Activated T-helper 17 cell treated with anti-CD3 and anti-CD28 coated beads, Interleukin-2, amount 50 U/mL, for 72 hours (primary cell): ENCODE measurements around the gene CT45A3. TPM values are rescaled to one million over a fixed set of nuclear protein-coding genes. Genes with fewer than 3 reads are reported as not detected.
"Not testable (repeated sequence)": the region's sequence is repeated elsewhere in the genome, so short reads cannot be mapped to it uniquely, and the experiment has no call there.

Experiments
- ATAC-seq: fragments of 150-1000 bp; cut with Tn5 transposase; replicated peaks from 2 replicates; pipeline ENCODE4 v1.10.0; 2021; ENCODE audit warnings: mild to moderate bottlenecking, moderate library complexity
- H3K27ac Mint-ChIP-seq: one replicate; pipeline ENCODE4 v1.8.0; 2022; ENCODE audit warnings: mixed read lengths
- H3K27me3 Mint-ChIP-seq: one replicate; pipeline ENCODE4 v1.8.0; 2022; ENCODE audit warnings: mixed read lengths
- H3K36me3 Mint-ChIP-seq: one replicate; pipeline ENCODE4 v1.8.0; 2022; ENCODE audit warnings: low read depth, mild to moderate bottlenecking, mixed read lengths
- H3K4me1 Mint-ChIP-seq: one replicate; pipeline ENCODE4 v1.8.0; 2022; ENCODE audit warnings: mixed read lengths
- H3K4me3 Mint-ChIP-seq: one replicate; pipeline ENCODE4 v1.8.0; 2022; ENCODE audit warnings: mild to moderate bottlenecking, mixed read lengths
- H3K9me3 Mint-ChIP-seq: one replicate; pipeline ENCODE4 v1.8.0; 2022; ENCODE audit warnings: mixed read lengths
- total RNA-seq, 2 donors: library from RNA; stranded (reverse); gene quantifications; one replicate each; pipeline ENCODE4 v1.2.3, GENCODE V29; 2022

CT45A3 gene, protein sequence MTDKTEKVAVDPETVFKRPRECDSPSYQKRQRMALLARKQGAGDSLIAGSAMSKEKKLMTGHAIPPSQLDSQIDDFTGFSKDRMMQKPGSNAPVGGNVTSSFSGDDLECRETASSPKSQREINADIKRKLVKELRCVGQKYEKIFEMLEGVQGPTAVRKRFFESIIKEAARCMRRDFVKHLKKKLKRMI
- not detected for total RNA-seq

DNA sequence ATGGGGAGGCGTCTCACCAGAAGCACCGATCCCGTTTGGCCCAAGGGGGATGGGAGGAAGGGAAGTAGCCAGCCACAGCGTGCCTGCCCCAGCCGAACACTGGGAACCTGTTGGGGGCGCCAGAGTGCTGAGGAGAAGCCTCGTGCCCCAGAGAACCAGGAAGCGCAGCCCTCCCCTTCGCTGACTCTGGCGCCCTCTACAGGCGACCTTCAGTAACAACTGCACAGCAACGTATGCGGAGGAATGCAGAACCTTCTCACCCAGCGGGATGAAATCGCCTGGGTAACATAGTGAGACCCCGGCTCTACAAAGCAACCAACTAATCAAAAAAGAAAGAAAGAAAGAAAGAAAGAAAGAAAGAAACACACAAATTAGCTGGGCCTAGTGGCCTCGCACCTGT lies at the start of gene CT45A3:
CT45A3 (minus strand) TSS at position 101 of the 400 bp plus-strand sequence. CDS start 3,747 bp downstream, outside the sequence.
- H3K27ac Mint-ChIP-seq, ATAC-seq, H3K4me1 Mint-ChIP-seq, H3K36me3 Mint-ChIP-seq, H3K9me3 Mint-ChIP-seq, H3K27me3 Mint-ChIP-seq, H3K4me3 Mint-ChIP-seq: not testable (repeated sequence)

DNA sequence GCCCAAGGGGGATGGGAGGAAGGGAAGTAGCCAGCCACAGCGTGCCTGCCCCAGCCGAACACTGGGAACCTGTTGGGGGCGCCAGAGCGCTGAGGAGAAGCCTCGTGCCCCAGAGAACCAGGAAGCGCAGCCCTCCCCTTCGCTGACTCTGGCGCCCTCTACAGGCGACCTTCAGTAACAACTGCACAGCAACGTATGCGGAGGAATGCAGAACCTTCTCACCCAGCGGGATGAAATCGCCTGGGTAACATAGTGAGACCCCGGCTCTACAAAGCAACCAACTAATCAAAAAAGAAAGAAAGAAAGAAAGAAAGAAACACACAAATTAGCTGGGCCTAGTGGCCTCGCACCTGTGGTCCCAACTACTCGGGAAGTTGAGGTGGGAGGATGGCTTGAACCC lies 34.7 kb upstream of the CT45A3 start, which contains the start of gene CT45A6:
CT45A6 (minus strand) TSS at position 101 of the 400 bp plus-strand sequence. CDS start 3,794 bp downstream, outside the sequence.
- not testable (repeated sequence) for ATAC-seq, H3K36me3 Mint-ChIP-seq, H3K27ac Mint-ChIP-seq, H3K9me3 Mint-ChIP-seq, H3K27me3 Mint-ChIP-seq, H3K4me1 Mint-ChIP-seq, H3K4me3 Mint-ChIP-seq

DNA sequence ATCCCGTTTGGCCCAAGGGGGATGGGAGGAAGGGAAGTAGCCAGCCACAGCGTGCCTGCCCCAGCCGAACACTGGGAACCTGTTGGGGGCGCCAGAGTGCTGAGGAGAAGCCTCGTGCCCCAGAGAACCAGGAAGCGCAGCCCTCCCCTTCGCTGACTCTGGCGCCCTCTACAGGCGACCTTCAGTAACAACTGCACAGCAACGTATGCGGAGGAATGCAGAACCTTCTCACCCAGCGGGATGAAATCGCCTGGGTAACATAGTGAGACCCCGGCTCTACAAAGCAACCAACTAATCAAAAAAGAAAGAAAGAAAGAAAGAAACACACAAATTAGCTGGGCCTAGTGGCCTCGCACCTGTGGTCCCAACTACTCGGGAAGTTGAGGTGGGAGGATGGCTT lies 17.4 kb upstream of the CT45A3 start, which contains the start of gene CT45A5:
CT45A5 (minus strand) TSS at position 101 of the 400 bp plus-strand sequence. CDS start 3,774 bp downstream, outside the sequence.
- not testable (repeated sequence) for H3K4me1 Mint-ChIP-seq, H3K4me3 Mint-ChIP-seq, ATAC-seq, H3K27me3 Mint-ChIP-seq, H3K27ac Mint-ChIP-seq, H3K36me3 Mint-ChIP-seq, H3K9me3 Mint-ChIP-seq

DNA sequence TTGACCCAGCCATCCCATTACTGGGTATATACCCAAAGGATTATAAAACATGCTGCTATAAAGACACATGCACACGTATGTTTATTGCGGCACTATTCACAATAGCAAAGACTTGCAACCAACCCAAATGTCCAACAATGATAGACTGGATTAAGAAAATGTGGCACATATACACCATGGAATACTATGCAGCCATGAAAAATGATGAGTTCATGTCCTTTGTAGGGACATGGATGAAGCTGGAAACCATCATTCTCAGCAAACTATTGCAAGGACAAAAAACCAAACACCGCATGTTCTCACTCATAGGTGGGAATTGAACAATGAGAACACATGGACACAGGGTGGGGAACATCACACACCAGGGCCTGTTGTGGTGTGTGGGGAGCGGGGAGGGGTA lies 23.3 kb downstream of the CT45A3 start:
- ATAC-seq, H3K9me3 Mint-ChIP-seq, H3K4me1 Mint-ChIP-seq, H3K27ac Mint-ChIP-seq, H3K36me3 Mint-ChIP-seq, H3K4me3 Mint-ChIP-seq, H3K27me3 Mint-ChIP-seq: not testable (repeated sequence)

DNA sequence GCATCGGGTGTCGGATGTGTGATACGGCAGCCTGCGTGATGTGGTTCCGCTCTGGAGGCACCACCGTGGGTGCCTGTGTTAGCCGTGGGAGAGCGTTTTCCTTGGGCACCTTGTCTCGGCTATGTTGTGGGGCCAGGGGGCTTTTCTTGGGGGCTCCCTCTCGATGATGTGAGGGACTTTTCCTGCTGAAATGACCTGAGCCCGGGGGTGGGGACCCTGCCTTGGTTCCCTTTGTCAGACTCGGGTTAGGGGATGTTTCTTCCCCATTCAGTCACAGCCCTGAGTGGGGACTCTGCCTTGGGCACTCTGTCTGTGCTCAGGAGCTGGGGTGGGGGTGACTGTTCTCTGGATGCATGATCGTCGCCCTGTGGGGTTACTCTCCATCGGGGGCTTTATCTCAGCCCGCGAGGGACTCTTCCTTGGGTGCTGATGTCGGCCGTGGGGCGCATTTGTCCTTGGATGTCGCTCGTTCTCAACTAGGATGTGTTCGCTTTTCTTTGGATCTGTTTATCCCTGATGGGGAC lies 26.7 kb downstream of the CT45A3 start:
- H3K27me3 Mint-ChIP-seq: no peaks in the 10 kb centered on the region
- no peaks in the 10 kb centered on the region for H3K4me1 Mint-ChIP-seq
- H3K4me3 Mint-ChIP-seq: no peak overlapping the region
- H3K27ac Mint-ChIP-seq: no peak overlapping the region
- ATAC-seq: no peak
- H3K9me3 Mint-ChIP-seq: no peaks in the 10 kb centered on the region
- no peaks in the 10 kb centered on the region for H3K36me3 Mint-ChIP-seq

DNA sequence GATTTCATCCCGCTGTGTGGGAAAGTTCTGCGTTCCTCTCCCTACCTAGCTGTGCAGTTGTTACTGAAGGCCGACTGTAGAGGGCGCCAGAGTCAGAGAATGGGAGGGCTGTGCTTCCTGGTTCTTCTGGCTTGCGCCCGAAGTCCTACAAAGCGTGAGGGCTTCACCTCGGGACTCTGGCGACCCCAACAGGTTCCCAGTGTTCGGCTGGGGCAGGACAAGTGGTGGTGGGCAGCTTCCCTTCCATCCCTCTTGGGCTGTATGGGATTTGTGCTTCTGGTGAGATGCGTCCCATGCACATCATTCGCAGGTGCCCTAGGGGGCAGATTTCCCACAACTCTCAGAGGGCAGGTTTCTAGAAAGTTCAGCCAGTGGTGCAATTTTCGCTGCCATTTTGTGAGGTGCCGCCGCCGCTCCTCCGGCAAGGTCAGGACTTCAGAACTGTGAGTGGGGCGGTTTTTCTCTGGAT lies 27.3 kb downstream of the CT45A3 start:
- ATAC-seq: peak; percentile 60
- Mint-ChIP-seq H3K9me3 (no peaks in the 10 kb centered on the region), H3K27me3 (no peaks in the 10 kb centered on the region), H3K4me1 (no peaks in the 10 kb centered on the region), H3K36me3 (no peaks in the 10 kb centered on the region), H3K4me3 (no peak overlapping the region), H3K27ac (no peak overlapping the region)

DNA sequence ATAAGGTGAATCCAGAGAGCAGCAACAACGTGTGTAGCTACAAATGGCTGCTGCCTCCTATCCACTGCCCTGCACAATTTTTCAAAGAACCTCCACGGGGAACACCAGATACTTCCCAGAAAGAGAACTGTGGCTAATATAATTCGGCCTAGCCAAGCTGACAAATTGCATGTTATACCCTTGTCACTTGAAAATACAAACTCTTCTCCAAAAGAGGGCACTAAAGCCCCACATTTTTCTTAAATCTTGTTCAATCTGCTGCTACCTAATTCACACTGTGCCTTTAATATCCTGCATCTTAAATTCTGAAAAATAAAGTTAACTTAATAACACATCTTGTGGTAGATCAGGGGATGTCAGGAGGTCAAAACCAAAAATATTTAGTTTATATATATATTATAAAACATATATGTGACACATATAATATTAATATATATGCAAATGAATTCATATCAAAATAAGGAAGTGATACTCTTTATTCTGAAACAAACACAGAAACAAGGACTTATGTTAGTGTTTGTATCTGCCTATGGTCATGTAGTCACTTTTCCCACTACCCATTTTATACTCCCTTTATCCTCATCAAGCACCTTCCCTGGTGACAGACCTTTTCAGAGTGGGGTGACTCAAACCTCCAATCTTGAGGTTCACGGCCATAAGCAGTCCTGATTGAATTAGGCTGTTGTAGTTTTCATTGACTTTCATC lies 30.5 kb downstream of the CT45A3 start:
- H3K4me3 Mint-ChIP-seq: no peak overlapping the region
- no peak for ATAC-seq
- H3K9me3 Mint-ChIP-seq: no peaks in the 10 kb centered on the region
- no peaks in the 10 kb centered on the region for H3K27me3 Mint-ChIP-seq
- H3K4me1 Mint-ChIP-seq: no peaks in the 10 kb centered on the region
- H3K27ac Mint-ChIP-seq: no peak overlapping the region
- no peaks in the 10 kb centered on the region for H3K36me3 Mint-ChIP-seq

DNA sequence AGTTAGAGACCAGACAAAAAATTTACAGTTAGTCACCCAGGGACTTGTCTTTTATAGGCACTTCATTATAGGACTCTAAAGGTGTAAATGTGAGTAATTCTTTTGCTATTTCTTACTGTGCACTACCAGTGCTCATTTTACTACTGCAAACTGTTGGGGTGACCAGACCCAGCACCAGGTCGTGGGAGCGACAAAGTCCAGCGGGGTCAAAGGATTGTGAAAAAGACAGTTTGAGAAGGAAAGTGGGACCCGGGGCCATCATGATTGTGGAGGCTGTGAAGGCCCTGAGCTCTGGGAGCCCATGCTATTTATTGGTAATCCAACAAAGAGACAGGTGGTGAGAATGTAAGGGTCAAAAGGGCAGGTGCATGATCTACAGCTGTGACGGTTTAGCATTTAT lies 33.3 kb downstream of the CT45A3 start:
- not testable (repeated sequence) for H3K27ac Mint-ChIP-seq, H3K36me3 Mint-ChIP-seq, ATAC-seq, H3K9me3 Mint-ChIP-seq, H3K27me3 Mint-ChIP-seq, H3K4me1 Mint-ChIP-seq, H3K4me3 Mint-ChIP-seq

DNA sequence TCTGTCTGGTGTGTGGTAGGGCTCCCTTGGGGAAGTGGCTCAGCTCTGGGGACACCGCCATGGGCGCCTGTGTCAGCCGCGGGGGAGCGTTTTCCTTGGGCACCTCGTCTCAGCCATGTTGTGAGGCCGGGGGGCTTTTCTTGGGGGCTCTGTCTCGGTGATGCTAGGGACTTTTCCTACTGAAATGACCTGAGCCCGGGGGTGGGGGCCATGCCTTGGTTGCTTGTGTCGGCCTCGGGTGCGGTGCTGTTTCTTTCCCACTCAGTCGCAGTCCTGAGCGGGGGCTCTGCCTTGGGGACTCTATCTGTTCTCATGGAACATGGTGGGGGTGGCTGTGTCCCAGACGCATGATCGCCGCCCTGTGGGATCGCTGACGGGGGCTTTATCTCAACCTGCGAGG lies 54.2 kb downstream of the CT45A3 start:
- H3K4me3 Mint-ChIP-seq: no peak overlapping the region
- no peaks in the 10 kb centered on the region for H3K9me3 Mint-ChIP-seq
- no peaks in the 10 kb centered on the region for H3K27me3 Mint-ChIP-seq
- no peak for ATAC-seq
- H3K36me3 Mint-ChIP-seq: no peaks in the 10 kb centered on the region
- no peaks in the 10 kb centered on the region for H3K4me1 Mint-ChIP-seq
- H3K27ac Mint-ChIP-seq: no peak overlapping the region

DNA sequence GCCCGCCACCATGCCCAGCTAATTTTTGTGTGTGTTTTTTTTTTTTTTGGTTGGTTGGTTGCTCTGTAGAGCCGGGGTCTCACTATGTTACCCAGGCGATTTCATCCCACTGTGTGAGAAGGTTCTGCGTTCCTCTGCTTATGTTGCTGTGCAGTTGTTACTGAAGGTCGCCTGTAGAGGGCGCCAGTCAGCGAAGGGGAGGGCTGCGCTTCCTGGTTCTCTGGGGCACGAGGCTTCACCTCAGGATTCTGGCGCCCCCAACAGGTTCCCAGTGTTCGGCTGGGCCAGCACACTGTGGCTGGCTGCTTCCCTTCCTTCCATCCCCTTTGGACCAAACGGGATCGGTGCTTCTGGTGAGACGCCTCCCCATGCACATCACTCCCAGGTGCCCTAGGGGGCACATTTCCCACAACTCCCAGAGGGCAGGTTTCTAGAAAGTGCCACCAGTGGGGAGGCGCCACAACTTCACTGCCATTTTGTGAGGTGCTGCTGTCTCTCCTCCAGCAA lies 54.8 kb downstream of the CT45A3 start, which contains the start of gene CT45A1:
CT45A1 (plus strand) TSS at position 457 of the 507 bp plus-strand sequence. CDS start 5,302 bp downstream, outside the sequence.
- not testable (repeated sequence) for ATAC-seq, H3K4me3 Mint-ChIP-seq

More for the DNA sequence above, 54.8 kb downstream of the CT45A3 start, which contains the start of gene CT45A1:
- not testable (repeated sequence) for H3K36me3 Mint-ChIP-seq, H3K27ac Mint-ChIP-seq, H3K27me3 Mint-ChIP-seq, H3K4me1 Mint-ChIP-seq, H3K9me3 Mint-ChIP-seq

Other genes with a start within 250 kb of the CT45A3 start
- 10 to 100 TPM; 15.2 to 46.5 TPM for gene INTS6L, start 247.5 kb downstream of the CT45A3 start, total RNA-seq
- not detected for gene CT45A1, start 54.6 kb downstream of the CT45A3 start, total RNA-seq
- not detected for gene CT45A5, start 17.3 kb upstream of the CT45A3 start, total RNA-seq
- not detected for gene CT45A6, start 34.6 kb upstream of the CT45A3 start, total RNA-seq
- gene CT45A2, start 51.8 kb upstream of the CT45A3 start, total RNA-seq: not detected
- gene CT45A7, start 69.1 kb upstream of the CT45A3 start, total RNA-seq: not detected
- gene CT45A8, start 86.3 kb upstream of the CT45A3 start, total RNA-seq: not detected
- not detected for gene CT45A9, start 103.6 kb upstream of the CT45A3 start, total RNA-seq
- gene CT45A10, start 125.3 kb upstream of the CT45A3 start, total RNA-seq: not detected
- gene SAGE1, start 125.5 kb upstream of the CT45A3 start, total RNA-seq: not detected
- 10 to 100 TPM; 14.6 to 17.7 TPM for gene MMGT1, start 205.8 kb upstream of the CT45A3 start, total RNA-seq
- gene SLC9A6, start 217.2 kb upstream of the CT45A3 start, total RNA-seq: 10 to 100 TPM in 1 of 2 donors, 1 to 10 TPM in 1; 9.6 to 15.0 TPM